ENCODE results near the gene NDUFA8. TPM values are rescaled to one million over a fixed set of nuclear protein-coding genes. Genes with fewer than 3 reads are reported as not detected.

NDUFA8 gene
- total RNA-seq, 4 donors from 2014 or later: 39.0 to 84.0 (median 71.9) TPM

GRCh38 chr9:122164286-122164685, 4.7 kb upstream of the NDUFA8 start:
- H3K9me3 ChIP-seq: no peaks in the 10 kb centered on the region
- H3K4me3 ChIP-seq: no peak overlapping the region
- peak overlapping the region in 3 of 4 donors; percentile 24 to 43 (median 36) for H3K27ac ChIP-seq
- no peaks in the 10 kb centered on the region for H3K27me3 ChIP-seq
- no peak for ATAC-seq
- no peak for TF ChIP-seq EP300 (IDR thresholded peaks at IDR 0.05)
- no peak for TF ChIP-seq POLR2A (IDR thresholded peaks at IDR 0.05)
- no peak for TF ChIP-seq CTCF (IDR thresholded peaks at IDR 0.05)
- TF ChIP-seq POLR2AphosphoS5 (IDR thresholded peaks at IDR 0.05): no peak
- no peaks in the 10 kb centered on the region for H3K36me3 ChIP-seq
- peaks cover 0 to 15% (median 3%) of the 10 kb centered on the region in 3 donors for H3K4me1 ChIP-seq
- 29 to 41% methylated on average over 1 to 2 of the region's 2 CpGs for WGBS, 2 donors (ENCODE audit: low coverage in 1 of 2)

- peaks cover 0 to 33% (median 18%) of the 10 kb centered on the region in 3 donors for H3K4me1 ChIP-seq
- H3K36me3 ChIP-seq: no peaks in the 10 kb centered on the region
- TF ChIP-seq EP300 (IDR thresholded peaks at IDR 0.05): no peak
- TF ChIP-seq POLR2AphosphoS5 (IDR thresholded peaks at IDR 0.05): no peak
- no peak for TF ChIP-seq POLR2A (IDR thresholded peaks at IDR 0.05)
- no peak for TF ChIP-seq CTCF (IDR thresholded peaks at IDR 0.05)
- H3K27ac ChIP-seq: no peak overlapping the region
- H3K9me3 ChIP-seq: no peaks in the 10 kb centered on the region
- H3K27me3 ChIP-seq: no peaks in the 10 kb centered on the region
- ATAC-seq: no peak
- H3K4me3 ChIP-seq: no peak overlapping the region
Observed at GRCh38 chr9:122162415-122162814, 2.8 kb upstream of the NDUFA8 start.

- H3K4me1 ChIP-seq: peaks cover 0 to 52% (median 25%) of the 10 kb centered on the region in 3 donors
- peak overlapping the region in 2 of 4 donors; percentile 84 to 92 for H3K27ac ChIP-seq
- H3K4me3 ChIP-seq: peak overlapping the region; percentile 80 to 97
- WGBS, 2 donors (ENCODE audit: low coverage in 1 of 2): 5 to 13% methylated on average over 4 to 6 of the region's 6 CpGs
- TF ChIP-seq CTCF (IDR thresholded peaks at IDR 0.05) (no peak), EP300 (IDR thresholded peaks at IDR 0.05) (no peak), POLR2AphosphoS5 (IDR thresholded peaks at IDR 0.05) (no peak), POLR2A (IDR thresholded peaks at IDR 0.05) (no peak)
- no peaks in the 10 kb centered on the region for H3K27me3 ChIP-seq
- H3K9me3 ChIP-seq: no peaks in the 10 kb centered on the region
- no peak for ATAC-seq
- H3K36me3 ChIP-seq: no peaks in the 10 kb centered on the region
Observed at GRCh38 chr9:122159925-122160246, 307 bp upstream of the NDUFA8 start.

GRCh38 chr9:122158202-122158601, 1.4 kb downstream of the NDUFA8 start:
- Histone ChIP-seq H3K27ac (no peak overlapping the region), H3K4me1 (peaks cover 0 to 54% (median 25%) of the 10 kb centered on the region in 3 donors), H3K36me3 (no peaks in the 10 kb centered on the region), H3K27me3 (no peaks in the 10 kb centered on the region), H3K4me3 (peak overlapping the region in 1 of 2 donors; percentile 97), H3K9me3 (no peaks in the 10 kb centered on the region)
- ATAC-seq: no peak
- no peak for TF ChIP-seq POLR2AphosphoS5 (IDR thresholded peaks at IDR 0.05)
- TF ChIP-seq CTCF (IDR thresholded peaks at IDR 0.05): peak in 3 of 4 experiments; percentile 11 to 38 (median 16)
- 75% methylated on average over 3 of the region's 3 CpGs for WGBS, 2 donors (ENCODE audit: low coverage in 1 of 2)

- no peak overlapping the region for H3K27ac ChIP-seq
- no peak overlapping the region for H3K4me3 ChIP-seq
- peaks cover 0 to 19% of the 10 kb centered on the region in 2 donors for H3K36me3 ChIP-seq
- H3K27me3 ChIP-seq: no peaks in the 10 kb centered on the region
- H3K4me1 ChIP-seq: peaks cover 0 to 62% (median 25%) of the 10 kb centered on the region in 3 donors
- no peaks in the 10 kb centered on the region for H3K9me3 ChIP-seq
- TF ChIP-seq POLR2AphosphoS5 (IDR thresholded peaks at IDR 0.05) (no peak), POLR2A (IDR thresholded peaks at IDR 0.05) (no peak), EP300 (IDR thresholded peaks at IDR 0.05) (no peak), CTCF (IDR thresholded peaks at IDR 0.05) (no peak)
- 65 to 72% methylated on average over 4 of the region's 4 CpGs for WGBS, 2 donors (ENCODE audit: low coverage in 1 of 2)
- ATAC-seq: no peak
Observed at GRCh38 chr9:122155796-122156195, 3.8 kb downstream of the NDUFA8 start.
